CD8-positive, alpha-beta memory T cell (primary cell): ENCODE data around the gene SLC30A9. TPM values are rescaled to one million over a fixed set of nuclear protein-coding genes. Genes with fewer than 3 reads are reported as not detected.

Source experiments
- CTCF ChIA-PET: fragments of 350-600 bp; sonication (Branson Sonifier 250); formaldehyde crosslinking; loops from one replicate; lab custom pipeline; 2021; ENCODE audit warnings: antibody characterized with exemption; lab: Charles Lee
- POLR2A ChIA-PET: fragments of 350-600 bp; sonication (Branson Sonifier 250); formaldehyde crosslinking; loops from one replicate; lab custom pipeline; 2021; ENCODE audit warnings: antibody characterized with exemption; lab: Charles Lee
- DNase-seq, 5 donors: peaks; one replicate each; pipeline versions ENCODE4 v3.0.0 to v3.0.0-alpha.2; 2020 to 2022; ENCODE audit warnings: mixed read lengths in 1 of 5
- H3K27ac ChIP-seq: one replicate; pipeline ENCODE4 v1.7.0; 2013; ENCODE audit warnings: low read depth, mild to moderate bottlenecking, low read length, moderate library complexity
- H3K27me3 ChIP-seq: 2 replicates; pipeline ENCODE4 v1.7.0; 2013; ENCODE audit warnings: low read length, mild to moderate bottlenecking; ENCODE audit not compliant: insufficient read depth, poor library complexity, severe bottlenecking
- H3K36me3 ChIP-seq: 2 replicates; pipeline ENCODE4 v1.7.0; 2013; ENCODE audit warnings: mild to moderate bottlenecking, low read length, moderate library complexity; ENCODE audit not compliant: insufficient read depth
- H3K4me1 ChIP-seq: 2 replicates; pipeline ENCODE4 v1.7.0; 2013; ENCODE audit warnings: mild to moderate bottlenecking, low read length, moderate library complexity; ENCODE audit not compliant: insufficient read depth
- H3K4me3 ChIP-seq: 2 replicates; pipeline ENCODE4 v1.7.0; 2013; ENCODE audit warnings: mild to moderate bottlenecking, low read length
- H3K9me3 ChIP-seq: 2 replicates; pipeline ENCODE4 v1.7.0; 2013; ENCODE audit warnings: mild to moderate bottlenecking, low read length
- H3K27ac Mint-ChIP-seq, 8 donors: one replicate each; pipeline ENCODE4 v1.8.0; 2020 to 2021; ENCODE audit warnings: mixed read lengths in 8 of 8, mild to moderate bottlenecking in 6 of 8, inconsistent platforms in 3 of 8, moderate library complexity in 3 of 8
- H3K27me3 Mint-ChIP-seq, 2 donors: one replicate each; pipeline ENCODE4 v1.8.0; 2020 to 2021; ENCODE audit warnings: mixed read lengths in 2 of 2, mild to moderate bottlenecking in 1 of 2, moderate library complexity in 1 of 2
- H3K36me3 Mint-ChIP-seq, 3 donors: one replicate each; pipeline ENCODE4 v1.8.0; 2020 to 2021; ENCODE audit warnings: mixed read lengths in 3 of 3, inconsistent platforms in 1 of 3, mild to moderate bottlenecking in 1 of 3
- H3K4me1 Mint-ChIP-seq, 3 donors: one replicate each; pipeline ENCODE4 v1.8.0; 2020 to 2021; ENCODE audit warnings: mixed read lengths in 3 of 3, inconsistent platforms in 1 of 3, mild to moderate bottlenecking in 1 of 3
- H3K4me3 Mint-ChIP-seq, 7 donors: one replicate each; pipeline ENCODE4 v1.8.0; 2020 to 2021; ENCODE audit warnings: mixed read lengths in 7 of 7, mild to moderate bottlenecking in 6 of 7, moderate library complexity in 4 of 7, inconsistent platforms in 2 of 7
- H3K9me3 Mint-ChIP-seq, 5 donors: one replicate each; pipeline ENCODE4 v1.8.0; 2020 to 2022; ENCODE audit warnings: mixed read lengths in 5 of 5, mild to moderate bottlenecking in 3 of 5, moderate library complexity in 2 of 5, inconsistent platforms in 1 of 5
- polyA plus RNA-seq: library from polyadenylated mRNA; unstranded; fragments of 300-500 nt; fragmentation: Illumina TruSeq; gene quantifications from one replicate; pipeline ENCODE4 v1.2.3, GENCODE V29; 2021
- total RNA-seq, 2 experiments: library from RNA; stranded (reverse); gene quantifications; one replicate each; pipeline ENCODE4 v1.2.3, GENCODE V29; 2021

SLC30A9 gene
- total and polyA plus RNA-seq, 3 experiments from 2014 or later, result 32.9 to 56.7 (median 54.3) TPM

DNA sequence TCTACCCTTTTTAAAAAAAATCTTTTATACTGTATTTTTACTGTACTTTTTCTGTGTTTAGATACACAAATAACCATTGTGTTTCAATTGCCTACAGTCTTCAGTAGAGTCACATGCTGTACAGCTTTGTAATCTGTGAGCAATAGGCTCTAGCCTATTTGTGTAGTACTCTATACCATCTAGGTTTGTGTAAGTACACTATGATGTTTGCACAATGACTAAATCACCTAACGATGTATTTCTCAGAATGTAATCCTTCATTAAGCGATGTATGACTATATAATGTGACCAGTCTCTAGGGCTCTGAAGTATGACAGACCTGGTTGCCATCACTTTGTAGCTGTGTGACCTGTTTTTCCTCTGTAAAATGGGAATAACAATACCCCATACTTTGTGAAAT lies 22.9 kb upstream of the SLC30A9 start:
- Histone ChIP-seq H3K27me3 (no peaks in the 10 kb centered on the region), H3K9me3 (no peaks in the 10 kb centered on the region), H3K4me1 (no peaks in the 10 kb centered on the region), H3K4me3 (no peak overlapping the region), H3K36me3 (no peaks in the 10 kb centered on the region), H3K27ac (no peak overlapping the region)
- no peak overlapping the region for H3K4me3 Mint-ChIP-seq
- POLR2A ChIA-PET, result no interaction called here
- no peak for DNase-seq
- H3K36me3 Mint-ChIP-seq, result peaks cover 0 to 11% (median 0%) of the 10 kb centered on the region in 3 donors
- CTCF ChIA-PET, result interaction anchor here (0.9 kb wide), 1 partner anchor 80 kb away, joined by 3 read pairs; no protein-coding TSS in a partner anchor
- no peaks in the 10 kb centered on the region for H3K4me1 Mint-ChIP-seq
- H3K27me3 Mint-ChIP-seq, result peaks cover 3 to 10% of the 10 kb centered on the region in 2 donors
- peaks cover 0 to 14% (median 6%) of the 10 kb centered on the region in 5 donors for H3K9me3 Mint-ChIP-seq
- H3K27ac Mint-ChIP-seq, result no peak overlapping the region

DNA sequence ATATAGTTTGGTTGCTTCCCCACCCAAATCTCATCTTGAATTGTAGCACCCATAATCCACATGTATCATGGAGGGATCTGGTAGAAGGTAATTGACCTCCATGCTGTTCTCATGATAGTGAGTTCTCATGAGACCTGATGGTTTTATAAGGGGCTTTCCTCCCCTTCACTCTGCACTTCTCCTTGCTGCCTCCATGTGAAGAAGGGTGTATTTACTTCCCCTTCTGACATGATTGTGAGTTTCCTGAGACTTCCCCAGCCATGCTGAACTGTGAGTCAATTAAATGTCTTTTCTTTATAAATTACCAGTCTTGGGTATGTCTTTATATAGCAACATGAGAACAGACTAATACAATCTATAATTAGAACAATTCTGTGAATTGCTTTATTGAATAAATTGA lies 20.7 kb upstream of the SLC30A9 start:
- ChIA-PET CTCF (no interaction called here), POLR2A (no interaction called here)
- no peak overlapping the region for H3K4me3 ChIP-seq
- H3K9me3 ChIP-seq, result no peaks in the 10 kb centered on the region
- H3K4me1 Mint-ChIP-seq, result no peaks in the 10 kb centered on the region
- peaks cover 0 to 11% (median 0%) of the 10 kb centered on the region in 3 donors for H3K36me3 Mint-ChIP-seq
- no peaks in the 10 kb centered on the region for H3K4me1 ChIP-seq
- H3K9me3 Mint-ChIP-seq, result peaks cover 0 to 14% (median 6%) of the 10 kb centered on the region in 5 donors
- no peak overlapping the region for H3K4me3 Mint-ChIP-seq
- H3K27ac ChIP-seq, result no peak overlapping the region
- H3K27me3 Mint-ChIP-seq, result peaks cover 7 to 10% of the 10 kb centered on the region in 2 donors
- H3K27ac Mint-ChIP-seq, result no peak overlapping the region
- no peaks in the 10 kb centered on the region for H3K27me3 ChIP-seq
- DNase-seq, result no peak
- no peaks in the 10 kb centered on the region for H3K36me3 ChIP-seq

DNA sequence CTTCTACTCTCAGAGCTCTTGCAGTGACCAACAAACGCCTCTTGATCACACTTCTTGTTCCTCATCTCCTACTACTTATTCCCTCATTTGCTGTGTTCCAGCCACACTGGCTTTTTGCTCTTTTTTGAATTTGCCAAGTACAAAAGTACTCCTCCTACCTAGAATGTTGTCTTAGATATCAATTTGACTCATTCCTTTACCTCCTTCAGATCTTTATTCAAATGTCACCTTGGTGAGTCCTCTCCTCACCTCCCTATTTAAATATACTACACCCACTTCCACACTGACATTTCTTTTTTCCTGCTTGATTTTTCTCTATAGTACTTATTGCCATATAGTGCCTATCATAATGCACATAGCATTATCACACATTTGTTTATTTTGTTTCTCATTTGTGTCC lies 15.0 kb upstream of the SLC30A9 start:
- Mint-ChIP-seq H3K27me3 (peaks cover 9 to 16% of the 10 kb centered on the region in 2 donors), H3K27ac (no peak overlapping the region), H3K4me1 (no peaks in the 10 kb centered on the region), H3K9me3 (peaks cover 0 to 3% (median 0%) of the 10 kb centered on the region in 5 donors), H3K4me3 (no peak overlapping the region), H3K36me3 (no peaks in the 10 kb centered on the region)
- DNase-seq, result no peak
- H3K4me1 ChIP-seq, result no peaks in the 10 kb centered on the region
- H3K27me3 ChIP-seq, result no peaks in the 10 kb centered on the region
- H3K36me3 ChIP-seq, result no peaks in the 10 kb centered on the region
- ChIA-PET CTCF (no interaction called here), POLR2A (no interaction called here)
- H3K9me3 ChIP-seq, result no peaks in the 10 kb centered on the region
- no peak overlapping the region for H3K27ac ChIP-seq
- H3K4me3 ChIP-seq, result no peak overlapping the region

DNA sequence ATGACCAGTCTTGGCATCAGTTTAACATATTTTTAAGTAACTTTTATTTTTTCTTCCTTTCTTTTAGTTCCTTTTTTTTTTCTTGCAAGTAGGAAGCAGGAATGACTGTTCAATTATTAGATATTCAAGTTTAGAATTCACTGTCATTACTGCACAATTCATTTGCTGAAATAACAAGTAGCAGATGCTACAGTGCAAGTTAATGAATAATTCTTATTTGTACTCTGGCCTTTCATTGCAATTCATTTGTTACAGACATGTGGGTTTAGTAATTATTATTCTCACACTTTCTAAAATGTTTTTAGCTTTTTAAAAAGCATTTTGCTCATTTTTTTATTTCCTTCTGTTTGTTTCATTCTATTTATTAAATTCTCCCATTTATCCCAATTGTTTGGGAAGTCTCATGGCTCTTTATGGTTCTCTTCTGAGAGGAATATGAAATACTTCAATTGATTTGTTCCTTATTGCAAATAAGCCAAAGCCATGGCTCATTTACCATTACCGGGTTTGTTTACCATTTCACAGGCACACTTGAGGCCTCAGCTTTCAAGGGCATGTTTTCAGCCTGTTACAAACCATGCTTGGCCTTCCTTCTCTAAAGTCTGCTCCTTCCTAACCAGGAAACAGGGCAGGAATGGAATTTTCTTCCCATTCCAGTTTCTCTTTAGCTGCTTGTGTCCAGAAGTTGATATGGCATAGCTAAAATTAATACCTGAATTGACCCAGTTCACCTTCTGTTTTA lies 13.4 kb upstream of the SLC30A9 start:
- Histone ChIP-seq H3K4me3 (no peak overlapping the region), H3K4me1 (no peaks in the 10 kb centered on the region), H3K36me3 (no peaks in the 10 kb centered on the region), H3K9me3 (no peaks in the 10 kb centered on the region), H3K27me3 (no peaks in the 10 kb centered on the region), H3K27ac (no peak overlapping the region)
- H3K27ac Mint-ChIP-seq, result peak overlapping the region in 1 of 8 donors; percentile 21
- H3K4me1 Mint-ChIP-seq, result no peaks in the 10 kb centered on the region
- H3K9me3 Mint-ChIP-seq, result no peaks in the 10 kb centered on the region
- ChIA-PET POLR2A (interaction anchor here (0.6 kb wide), 1 partner anchor 257 kb away, joined by 4 read pairs; no protein-coding TSS in a partner anchor), CTCF (no interaction called here)
- no peaks in the 10 kb centered on the region for H3K36me3 Mint-ChIP-seq
- H3K4me3 Mint-ChIP-seq, result no peak overlapping the region
- H3K27me3 Mint-ChIP-seq, result peaks cover 9 to 11% of the 10 kb centered on the region in 2 donors
- DNase-seq, result no peak

DNA sequence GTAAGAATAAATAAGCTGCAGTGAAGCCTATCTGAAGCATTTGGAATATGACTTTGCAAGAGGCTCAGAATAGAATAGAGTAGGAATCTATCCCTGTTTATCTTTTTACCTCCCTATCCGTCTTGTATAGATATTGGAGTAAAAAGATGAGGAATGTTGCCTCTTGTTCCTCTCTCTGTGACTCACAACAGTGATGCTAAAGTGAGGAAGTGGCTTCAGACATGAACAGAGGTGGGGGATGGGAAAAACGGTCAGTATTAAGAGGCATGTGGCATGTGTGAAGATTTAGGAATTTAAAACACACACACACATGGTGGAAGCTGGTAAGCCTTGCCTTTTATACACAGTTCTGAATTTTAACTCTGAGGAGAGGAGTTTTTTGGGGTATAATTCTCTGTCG lies 12.6 kb upstream of the SLC30A9 start:
- Histone ChIP-seq H3K4me3 (no peak overlapping the region), H3K27me3 (no peaks in the 10 kb centered on the region), H3K36me3 (no peaks in the 10 kb centered on the region), H3K27ac (no peak overlapping the region), H3K4me1 (no peaks in the 10 kb centered on the region), H3K9me3 (no peaks in the 10 kb centered on the region)
- Mint-ChIP-seq H3K4me3 (no peak overlapping the region), H3K9me3 (no peaks in the 10 kb centered on the region), H3K27me3 (peaks cover 4 to 6% of the 10 kb centered on the region in 2 donors), H3K36me3 (no peaks in the 10 kb centered on the region), H3K27ac (no peak overlapping the region), H3K4me1 (no peaks in the 10 kb centered on the region)
- POLR2A ChIA-PET, result no interaction called here
- CTCF ChIA-PET, result no interaction called here
- DNase-seq, result no peak

DNA sequence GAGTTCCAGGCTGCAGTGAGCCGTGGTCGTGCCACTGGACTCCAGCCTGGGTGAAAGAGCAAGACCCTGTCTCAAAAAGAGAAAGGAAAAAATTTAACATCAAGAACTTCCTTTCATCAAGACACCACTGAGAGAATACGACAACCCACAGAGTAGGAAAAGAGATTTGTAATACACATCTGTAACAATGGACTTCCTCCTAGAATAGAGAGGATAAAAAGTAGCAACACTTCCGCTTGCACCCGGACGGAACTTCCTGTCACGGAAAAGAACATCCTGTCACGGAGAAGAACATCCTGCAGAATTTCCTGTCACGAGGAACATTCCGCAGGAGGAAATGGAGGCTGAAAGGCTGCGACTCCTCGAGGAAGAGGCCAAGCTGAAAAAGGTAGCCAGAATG lies 8.9 kb upstream of the SLC30A9 start, which contains the start of gene DCAF4L1:
TSS of gene DCAF4L1 (plus strand) at position 301 of the 400 bp plus-strand sequence. CDS start at position 338, 37 bp downstream.
- CTCF ChIA-PET, result no interaction called here

DNA sequence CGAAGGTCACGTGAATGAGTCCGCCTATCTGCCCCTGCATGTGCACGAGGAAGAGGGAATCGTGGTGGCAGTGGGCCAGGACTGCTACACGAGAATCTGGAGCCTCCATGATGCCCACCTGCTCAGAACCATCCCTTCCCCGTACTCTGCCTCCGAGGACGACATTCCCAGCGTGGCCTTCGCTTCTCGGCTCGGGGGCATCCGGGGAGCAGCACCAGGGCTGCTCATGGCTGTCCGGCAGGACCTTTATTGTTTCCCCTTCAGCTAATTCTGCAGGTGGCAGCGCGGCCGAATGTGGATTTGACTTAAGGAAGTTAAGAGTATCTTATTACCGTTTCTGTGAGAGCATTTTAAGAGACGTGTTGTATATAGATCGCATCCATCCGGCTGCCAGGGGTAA lies 7.6 kb upstream of the SLC30A9 start:
- CTCF ChIA-PET, result no interaction called here
- Mint-ChIP-seq H3K27ac (no peak overlapping the region), H3K4me1 (no peaks in the 10 kb centered on the region), H3K9me3 (no peaks in the 10 kb centered on the region), H3K36me3 (no peaks in the 10 kb centered on the region), H3K4me3 (no peak overlapping the region), H3K27me3 (peaks cover 3 to 4% of the 10 kb centered on the region in 2 donors)
- H3K27me3 ChIP-seq, result no peaks in the 10 kb centered on the region
- DNase-seq, result no peak
- POLR2A ChIA-PET, result no interaction called here
- no peaks in the 10 kb centered on the region for H3K4me1 ChIP-seq
- H3K9me3 ChIP-seq, result no peaks in the 10 kb centered on the region
- H3K27ac ChIP-seq, result no peak overlapping the region
- H3K4me3 ChIP-seq, result no peak overlapping the region
- no peaks in the 10 kb centered on the region for H3K36me3 ChIP-seq

More for the DNA sequence above, 8.9 kb upstream of the SLC30A9 start, which contains the start of gene DCAF4L1:
- H3K36me3 Mint-ChIP-seq, result no peaks in the 10 kb centered on the region
- H3K36me3 ChIP-seq, result no peaks in the 10 kb centered on the region
- POLR2A ChIA-PET, result no interaction called here
- H3K27me3 Mint-ChIP-seq, result peaks cover 3% of the 10 kb centered on the region in 2 donors
- H3K9me3 ChIP-seq, result no peaks in the 10 kb centered on the region
- no peaks in the 10 kb centered on the region for H3K9me3 Mint-ChIP-seq
- no peak within 1 kb of the TSS for H3K27ac ChIP-seq
- H3K27me3 ChIP-seq, result no peaks in the 10 kb centered on the region
- no peaks in the 10 kb centered on the region for H3K4me1 Mint-ChIP-seq
- no peak within 1 kb of the TSS for H3K27ac Mint-ChIP-seq
- H3K4me1 ChIP-seq, result no peaks in the 10 kb centered on the region
- no peak within 1 kb of the TSS for H3K4me3 Mint-ChIP-seq
- H3K4me3 ChIP-seq, result no peak within 1 kb of the TSS
- no peak for DNase-seq

DNA sequence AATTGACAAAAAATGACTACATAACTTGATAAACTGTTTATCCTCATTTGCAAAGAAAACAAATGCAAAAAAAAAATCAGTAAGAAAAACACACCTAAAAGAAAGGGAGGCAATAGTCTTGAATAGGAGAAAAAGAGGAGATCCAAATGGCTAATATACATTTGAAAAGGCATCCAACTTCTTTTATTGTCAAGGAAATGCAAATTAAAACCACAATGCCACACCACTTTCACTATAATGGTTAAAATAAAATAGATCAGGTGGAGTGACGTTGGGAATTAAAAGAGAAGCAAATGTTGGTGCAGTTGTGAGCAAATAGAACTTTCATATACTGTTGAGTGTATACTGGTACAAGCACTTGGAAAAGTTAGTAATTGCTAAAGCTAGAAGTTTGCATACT lies 5.2 kb upstream of the SLC30A9 start:
- H3K27me3 ChIP-seq, result no peaks in the 10 kb centered on the region
- Mint-ChIP-seq H3K9me3 (no peaks in the 10 kb centered on the region), H3K27ac (no peak overlapping the region), H3K36me3 (peaks cover 0 to 3% (median 0%) of the 10 kb centered on the region in 3 donors), H3K4me1 (peaks cover 9 to 12% (median 10%) of the 10 kb centered on the region in 3 donors), H3K27me3 (peaks cover 0 to 4% of the 10 kb centered on the region in 2 donors), H3K4me3 (no peak overlapping the region)
- H3K27ac ChIP-seq, result no peak overlapping the region
- CTCF ChIA-PET, result no interaction called here
- no peak for DNase-seq
- POLR2A ChIA-PET, result no interaction called here
- H3K9me3 ChIP-seq, result no peaks in the 10 kb centered on the region
- H3K36me3 ChIP-seq, result no peaks in the 10 kb centered on the region
- H3K4me1 ChIP-seq, result peaks cover 7% of the 10 kb centered on the region
- H3K4me3 ChIP-seq, result no peak overlapping the region
